Endothelial cell of umbilical vein (primary cell): ENCODE data around the gene SLC9A1. TPM values are rescaled to one million over a fixed set of nuclear protein-coding genes. Genes with fewer than 3 reads are reported as not detected.

Experiments used
- BruUV-seq: library from RNA; stranded (reverse); fragments of 400-500 nt; replicated peaks from 2 replicates; lab custom pipeline; 2021; lab: Mats Ljungman, UMichigan
- CTCF ChIA-PET: fragments of 300-600, 350-600 bp; sonication (Branson Sonifier 250); formaldehyde crosslinking; loops from one replicate; lab custom pipeline; 2021; ENCODE audit warnings: antibody characterized with exemption, inconsistent platforms; lab: Charles Lee
- POLR2A ChIA-PET: fragments of 300-600, 350-600 bp; sonication (Branson Sonifier 250); formaldehyde crosslinking; loops from one replicate; lab custom pipeline; 2021; ENCODE audit warnings: antibody characterized with exemption, inconsistent platforms; lab: Charles Lee
- DNase-seq: peaks from one replicate; pipeline ENCODE4 v3.0.0-alpha.2; 2011; ENCODE audit warnings: low read depth, low spot score
- FAIRE-seq: peaks from 2 replicates; lab custom pipeline; 2011; peaks lifted over from hg19 to GRCh38; lab: Jason Lieb, UNC
- H2AFZ ChIP-seq: 2 replicates; pipeline ENCODE4 v1.6.0; 2012; ENCODE audit warnings: low read depth, low read length, control low read depth, inconsistent platforms
- H3K27ac ChIP-seq: 2 replicates; pipeline ENCODE4 v1.5.1; 2011; ENCODE audit warnings: low read depth, mild to moderate bottlenecking, control low read depth, low read length, moderate library complexity; ENCODE audit not compliant: insufficient read depth
- H3K27me3 ChIP-seq, 2 experiments: 2 replicates each; pipeline versions ENCODE4 v1.6.0 to v1.6.1; 2011; ENCODE audit warnings: low read length in 2 of 2, mixed read lengths in 1 of 2; ENCODE audit not compliant: control insufficient read depth in 2 of 2, insufficient read depth in 2 of 2
- H3K36me3 ChIP-seq, 2 experiments: 2 replicates in 1 of 2; 3 replicates in 1 of 2; pipeline ENCODE4 v1.5.1; 2011; ENCODE audit warnings: low read length in 2 of 2, mild to moderate bottlenecking in 1 of 2, moderate library complexity in 1 of 2; ENCODE audit not compliant: control insufficient read depth in 2 of 2, insufficient read depth in 2 of 2; ENCODE audit errors: extremely low read depth in 1 of 2
- H3K4me1 ChIP-seq: 3 replicates; pipeline ENCODE4 v1.5.1; 2011; ENCODE audit warnings: mild to moderate bottlenecking, low read length; ENCODE audit not compliant: control insufficient read depth, insufficient read depth; ENCODE audit errors: extremely low read depth
- H3K4me2 ChIP-seq: 2 replicates; pipeline ENCODE4 v1.6.1; 2011; ENCODE audit warnings: low read length, control low read depth, mixed read lengths; ENCODE audit not compliant: insufficient read depth
- H3K4me3 ChIP-seq, 3 experiments: fragments of 200-600 bp in 1 of 3; sonication (generic), shearing (Covaris generic) in 1 of 3; replicated peaks in 1 of 3; 2 replicates each; pipeline ENCODE4 v1.5.1; 2011 to 2016; ENCODE audit warnings: control low read depth in 3 of 3, low read length in 3 of 3, mild to moderate bottlenecking in 2 of 3, inconsistent platforms in 1 of 3, low read depth in 1 of 3, moderate library complexity in 1 of 3; ENCODE audit not compliant: insufficient read depth in 1 of 3
- H3K79me2 ChIP-seq: 2 replicates; pipeline ENCODE4 v1.6.0; 2012; ENCODE audit warnings: low read length, inconsistent platforms; ENCODE audit not compliant: control insufficient read depth, insufficient read depth
- H3K9ac ChIP-seq: replicated peaks from 2 replicates; pipeline ENCODE3; 2011; ENCODE audit warnings: low read length, control low read depth; ENCODE audit not compliant: insufficient read depth; ENCODE audit errors: extremely low read depth
- H3K9me1 ChIP-seq: replicated peaks from 3 replicates; pipeline ENCODE4 v1.6.0; 2011; ENCODE audit warnings: mild to moderate bottlenecking, low read length; ENCODE audit not compliant: control insufficient read depth, insufficient read depth; ENCODE audit errors: extremely low read depth
- H3K9me3 ChIP-seq: replicated peaks from 2 replicates; pipeline ENCODE4 v1.5.1; 2012; ENCODE audit warnings: low read length, inconsistent platforms; ENCODE audit not compliant: control insufficient read depth, insufficient read depth
- H4K20me1 ChIP-seq: replicated peaks from 2 replicates; pipeline ENCODE3; 2011; ENCODE audit warnings: mild to moderate bottlenecking, low read length; ENCODE audit not compliant: control insufficient read depth, insufficient read depth; ENCODE audit errors: extremely low read depth
- EZH2 ChIP-seq: IDR thresholded peaks from 2 replicates; pipeline ENCODE4 v1.6.1; 2012; ENCODE audit warnings: borderline replicate concordance, low read depth, mild to moderate bottlenecking, moderate library complexity, low read length, inconsistent platforms; ENCODE audit not compliant: severe bottlenecking
- FOS ChIP-seq: IDR thresholded peaks from 2 replicates; pipeline ENCODE4 v1.6.1; 2011; ENCODE audit warnings: mild to moderate bottlenecking, low read length, moderate library complexity, borderline replicate concordance; ENCODE audit not compliant: insufficient read depth
- GATA2 ChIP-seq: IDR thresholded peaks from 2 replicates; pipeline ENCODE4 v1.7.0; 2011; ENCODE audit warnings: low read depth, mild to moderate bottlenecking, moderate library complexity, mixed read lengths, low read length; ENCODE audit not compliant: insufficient read length, insufficient read depth
- JUN ChIP-seq: IDR thresholded peaks from 2 replicates; pipeline ENCODE4 v1.6.1; 2011; ENCODE audit warnings: borderline replicate concordance, low read depth; ENCODE audit not compliant: insufficient read length, insufficient read depth
- MAX ChIP-seq: IDR thresholded peaks from 2 replicates; pipeline ENCODE4 v1.6.1; 2011; ENCODE audit not compliant: insufficient read depth, insufficient read length
- POLR2A ChIP-seq: IDR thresholded peaks from 2 replicates; pipeline ENCODE4 v1.6.1; 2012; ENCODE audit warnings: low read depth, mild to moderate bottlenecking, control low read depth, low read length
- POLR2AphosphoS5 ChIP-seq: IDR thresholded peaks from 2 replicates; pipeline ENCODE4 v1.6.1; 2012; ENCODE audit warnings: low read depth, mild to moderate bottlenecking, control low read depth, low read length, moderate library complexity; ENCODE audit not compliant: insufficient read depth
- dilution Hi-C: fragments of 300-500 bp; cut with MboI; formaldehyde crosslinking; loops from one replicate; pipeline ENCODE4 v1.15.0; 2019; ENCODE audit warnings: low sequenced_read_pairs; ENCODE audit not compliant: extremely low pct_ligation_motif_present
- intact Hi-C: fragments of 100-400 bp; cut with micrococcal nuclease; formaldehyde crosslinking; loops from one replicate; pipeline ENCODE4 v1.10.0; 2022
- polyA plus RNA-seq, 4 experiments: library from polyadenylated mRNA; depleted of rRNA in 3 of 4; stranded (reverse) in 3 of 4; unstranded in 1 of 4; fragments of >200 nt; gene quantifications; 2 replicates each; pipeline versions ENCODE4 v1.2.1 to v1.2.3, GENCODE V29; 2011 to 2012; ENCODE audit warnings: missing spikeins in 1 of 4
- total RNA-seq: library from RNA; stranded (reverse); gene quantifications from 2 replicates; pipeline ENCODE4 v1.2.3, GENCODE V29; 2021

SLC9A1 gene
- total and polyA plus RNA-seq, 2 donors (not counting 3 experiments of a cell fraction or from before 2014, with no cell fraction given): 22.8 to 59.2 TPM

- intact Hi-C loops: no loop called here
- no peak overlapping the region for H2AFZ ChIP-seq
Measured at GRCh38 chr1:27057389-27057788, 97.5 kb downstream of the SLC9A1 start.

GRCh38 chr1:27053977-27054753, 100.8 kb downstream of the SLC9A1 start:
- intact Hi-C loops (no loop called here), dilution Hi-C loops (no loop called here)
- no peak overlapping the region for H3K9ac ChIP-seq
- FAIRE-seq (no peak), DNase-seq (no peak)
- no peaks in the 10 kb centered on the region for H3K9me3 ChIP-seq
- no peaks in the 10 kb centered on the region for H3K4me1 ChIP-seq
- CTCF ChIA-PET: interaction anchor here (1.0 to 5.0 kb wide), 7 partner anchors 8 to 87 kb away, joined by 3 to 55 read pairs (median 7); no protein-coding TSS in a partner anchor
- no peak overlapping the region for H3K27ac ChIP-seq
- H2AFZ ChIP-seq: no peak overlapping the region
- POLR2A ChIA-PET: no interaction called here
- H3K79me2 ChIP-seq: no peaks in the 10 kb centered on the region
- peaks cover 6 to 8% of the 10 kb centered on the region in 2 experiments for H3K27me3 ChIP-seq
- no peaks in the 10 kb centered on the region for H4K20me1 ChIP-seq
- BruUV-seq: no TSS peak
- H3K4me2 ChIP-seq: no peak overlapping the region
- no peaks in the 10 kb centered on the region for H3K36me3 ChIP-seq
- no peaks in the 10 kb centered on the region for H3K9me1 ChIP-seq
- H3K4me3 ChIP-seq: no peak overlapping the region
- TF ChIP-seq POLR2AphosphoS5 (no peak), FOS (no peak)

More at GRCh38 chr1:27057389-27057788, 97.5 kb downstream of the SLC9A1 start:
- Histone ChIP-seq H3K27me3 (peaks cover 6 to 10% of the 10 kb centered on the region in 2 experiments), H3K9ac (no peak overlapping the region), H4K20me1 (no peaks in the 10 kb centered on the region), H3K36me3 (no peaks in the 10 kb centered on the region), H3K9me3 (no peaks in the 10 kb centered on the region), H3K4me2 (no peak overlapping the region), H3K9me1 (no peaks in the 10 kb centered on the region), H3K79me2 (no peaks in the 10 kb centered on the region), H3K4me3 (no peak overlapping the region), H3K4me1 (no peaks in the 10 kb centered on the region), H3K27ac (no peak overlapping the region)
- DNase-seq: no peak
- POLR2A ChIA-PET: no interaction called here
- FAIRE-seq: no peak
- BruUV-seq: no TSS peak
- no peak for TF ChIP-seq MAX
- TF ChIP-seq JUN: no peak
- no peak for TF ChIP-seq EZH2
- TF ChIP-seq POLR2A: no peak
- no peak for TF ChIP-seq POLR2AphosphoS5
- TF ChIP-seq GATA2: no peak
- CTCF ChIA-PET: interaction anchor here (1.2 to 4.9 kb wide), 8 partner anchors 11 to 239 kb away, joined by 3 to 55 read pairs (median 6); no protein-coding TSS in a partner anchor
- dilution Hi-C loops: no loop called here
